GM10266 (cell line): ENCODE measurements around the gene EPHB2.

ENCODE experiments used
- DNase-seq: peaks from one replicate; pipeline ENCODE4 v3.0.0; 2012; ENCODE audit errors: extremely low spot score
- TF ChIP-seq, protein P1 (sequence below): IDR thresholded peaks from 2 replicates; pipeline ENCODE4 v1.5.1; 2012; ENCODE audit warnings: mild to moderate bottlenecking, low read depth; ENCODE audit not compliant: control insufficient read depth, insufficient read depth; ENCODE audit errors: missing control alignments

Gene EPHB2

DNA sequence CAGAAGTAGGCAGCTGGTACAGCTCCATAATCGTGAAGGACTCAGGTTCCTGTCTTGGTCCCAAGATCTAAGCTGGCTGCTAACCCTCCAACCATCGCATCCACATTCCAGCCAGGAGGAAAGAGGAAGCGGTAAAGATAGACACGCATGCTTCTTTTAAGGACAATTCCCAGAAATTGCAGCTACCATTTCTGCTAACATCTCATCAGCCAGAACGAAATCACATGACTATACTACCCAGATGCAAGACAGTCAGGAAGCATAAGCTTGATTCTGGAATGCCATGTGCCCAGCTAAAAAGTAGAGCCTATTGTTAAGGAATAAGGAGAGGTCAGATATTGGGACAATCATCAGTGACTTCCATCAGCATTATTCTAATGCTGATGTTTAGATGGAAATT, 110.4 kb downstream of the EPHB2 start:
- DNase-seq: no peak
- TF ChIP-seq, protein P1, sequence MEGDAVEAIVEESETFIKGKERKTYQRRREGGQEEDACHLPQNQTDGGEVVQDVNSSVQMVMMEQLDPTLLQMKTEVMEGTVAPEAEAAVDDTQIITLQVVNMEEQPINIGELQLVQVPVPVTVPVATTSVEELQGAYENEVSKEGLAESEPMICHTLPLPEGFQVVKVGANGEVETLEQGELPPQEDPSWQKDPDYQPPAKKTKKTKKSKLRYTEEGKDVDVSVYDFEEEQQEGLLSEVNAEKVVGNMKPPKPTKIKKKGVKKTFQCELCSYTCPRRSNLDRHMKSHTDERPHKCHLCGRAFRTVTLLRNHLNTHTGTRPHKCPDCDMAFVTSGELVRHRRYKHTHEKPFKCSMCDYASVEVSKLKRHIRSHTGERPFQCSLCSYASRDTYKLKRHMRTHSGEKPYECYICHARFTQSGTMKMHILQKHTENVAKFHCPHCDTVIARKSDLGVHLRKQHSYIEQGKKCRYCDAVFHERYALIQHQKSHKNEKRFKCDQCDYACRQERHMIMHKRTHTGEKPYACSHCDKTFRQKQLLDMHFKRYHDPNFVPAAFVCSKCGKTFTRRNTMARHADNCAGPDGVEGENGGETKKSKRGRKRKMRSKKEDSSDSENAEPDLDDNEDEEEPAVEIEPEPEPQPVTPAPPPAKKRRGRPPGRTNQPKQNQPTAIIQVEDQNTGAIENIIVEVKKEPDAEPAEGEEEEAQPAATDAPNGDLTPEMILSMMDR: no peak

DNA sequence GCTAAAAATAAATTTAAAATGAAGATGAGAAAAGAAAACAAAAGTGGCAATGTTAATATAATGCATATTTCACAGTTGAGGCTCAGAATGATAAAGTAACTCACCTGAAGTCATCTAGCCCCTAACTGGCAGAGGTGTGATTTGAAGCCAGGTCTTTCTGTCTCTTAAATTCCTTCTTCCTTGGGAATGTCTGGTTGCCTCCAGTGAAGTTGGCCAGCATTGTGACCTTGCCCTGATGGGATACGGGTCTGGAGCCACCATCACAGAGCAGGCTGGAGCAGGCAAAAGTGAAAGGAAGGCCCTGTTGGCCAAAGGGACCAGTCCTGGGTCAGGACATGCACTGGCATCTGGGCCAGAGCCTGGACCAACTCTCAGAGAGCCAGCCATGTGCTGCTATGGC, 111.7 kb downstream of the EPHB2 start:
- DNase-seq: no peak

DNA sequence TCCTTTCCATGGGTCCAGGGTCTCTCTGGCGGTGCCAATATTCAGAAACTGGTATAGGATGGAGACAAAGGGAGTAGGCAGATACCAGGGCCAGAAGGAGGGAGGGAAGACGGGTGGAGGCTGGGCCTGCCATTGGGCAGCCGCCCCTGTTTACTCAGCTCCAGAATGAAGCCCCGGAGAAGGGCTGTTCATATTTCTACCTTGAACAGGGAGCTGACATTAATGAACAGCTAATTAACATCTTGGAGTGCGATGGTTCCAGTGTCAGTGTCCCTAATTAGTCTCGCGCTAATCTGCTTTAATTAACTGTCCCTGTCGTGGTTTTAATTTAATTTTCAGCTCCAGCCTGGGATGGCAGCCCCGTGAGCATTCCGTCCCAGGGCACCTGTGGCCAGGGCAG, 113.8 kb downstream of the EPHB2 start:
- DNase-seq: no peak
- TF ChIP-seq, protein P1: no peak

More for the DNA sequence above, 111.7 kb downstream of the EPHB2 start:
- TF ChIP-seq, protein P1: no peak

DNA sequence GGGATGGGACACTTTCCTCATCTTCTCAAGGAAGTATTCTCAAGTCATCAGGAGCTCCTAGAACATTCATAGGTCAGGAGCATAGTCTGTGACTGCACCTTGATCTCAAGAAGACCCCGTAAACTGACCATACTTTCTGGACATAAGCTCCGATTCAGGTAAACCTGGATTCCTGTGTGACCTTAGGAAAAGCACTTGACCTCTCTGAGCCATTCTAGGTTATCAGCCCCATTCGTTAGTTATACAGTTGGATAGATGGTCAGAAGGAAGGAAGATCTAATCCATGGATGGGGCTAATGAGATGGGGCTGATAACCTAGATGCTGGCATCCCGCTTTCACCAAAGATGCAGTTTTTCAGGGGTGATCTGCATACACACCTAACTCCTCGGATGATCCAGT, 114.3 kb downstream of the EPHB2 start:
- no peak for DNase-seq
- TF ChIP-seq, protein P1: no peak

DNA sequence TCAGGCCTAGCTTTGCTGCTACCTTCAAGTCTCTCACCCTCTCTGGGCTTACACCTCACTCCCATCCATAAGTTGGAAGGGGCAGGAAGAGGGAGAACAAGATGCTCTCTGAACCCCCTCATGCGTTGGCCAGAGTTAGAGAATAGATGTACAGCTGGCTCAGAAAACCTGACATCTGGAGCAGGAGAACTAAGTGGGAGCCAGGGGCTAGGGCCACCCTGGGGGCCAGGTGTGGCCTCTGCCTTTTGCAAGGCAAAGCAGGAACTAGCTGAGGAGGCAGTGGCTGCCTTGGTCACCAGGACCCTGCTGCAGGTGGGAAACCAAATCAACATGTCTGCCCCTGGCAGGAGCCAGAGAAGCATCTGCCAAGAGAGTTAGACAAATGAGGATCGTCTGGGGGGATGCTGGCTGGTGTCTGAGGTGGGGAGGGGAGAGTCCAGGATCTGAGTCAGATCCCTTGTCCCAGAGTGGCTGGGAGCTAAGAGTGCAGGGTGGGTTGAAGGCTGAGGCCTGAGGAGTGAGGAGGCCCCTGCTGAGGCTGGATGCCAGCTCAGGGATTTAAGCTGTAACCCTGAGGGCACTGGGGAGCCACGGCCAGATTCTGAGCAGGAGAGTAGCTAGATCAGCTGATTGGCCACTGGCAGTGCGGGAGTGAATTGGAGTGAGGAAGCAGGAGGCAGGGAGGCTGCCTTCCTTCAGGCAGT, 115.0 kb downstream of the EPHB2 start:
- no peak for DNase-seq
- TF ChIP-seq, protein P1: no peak

DNA sequence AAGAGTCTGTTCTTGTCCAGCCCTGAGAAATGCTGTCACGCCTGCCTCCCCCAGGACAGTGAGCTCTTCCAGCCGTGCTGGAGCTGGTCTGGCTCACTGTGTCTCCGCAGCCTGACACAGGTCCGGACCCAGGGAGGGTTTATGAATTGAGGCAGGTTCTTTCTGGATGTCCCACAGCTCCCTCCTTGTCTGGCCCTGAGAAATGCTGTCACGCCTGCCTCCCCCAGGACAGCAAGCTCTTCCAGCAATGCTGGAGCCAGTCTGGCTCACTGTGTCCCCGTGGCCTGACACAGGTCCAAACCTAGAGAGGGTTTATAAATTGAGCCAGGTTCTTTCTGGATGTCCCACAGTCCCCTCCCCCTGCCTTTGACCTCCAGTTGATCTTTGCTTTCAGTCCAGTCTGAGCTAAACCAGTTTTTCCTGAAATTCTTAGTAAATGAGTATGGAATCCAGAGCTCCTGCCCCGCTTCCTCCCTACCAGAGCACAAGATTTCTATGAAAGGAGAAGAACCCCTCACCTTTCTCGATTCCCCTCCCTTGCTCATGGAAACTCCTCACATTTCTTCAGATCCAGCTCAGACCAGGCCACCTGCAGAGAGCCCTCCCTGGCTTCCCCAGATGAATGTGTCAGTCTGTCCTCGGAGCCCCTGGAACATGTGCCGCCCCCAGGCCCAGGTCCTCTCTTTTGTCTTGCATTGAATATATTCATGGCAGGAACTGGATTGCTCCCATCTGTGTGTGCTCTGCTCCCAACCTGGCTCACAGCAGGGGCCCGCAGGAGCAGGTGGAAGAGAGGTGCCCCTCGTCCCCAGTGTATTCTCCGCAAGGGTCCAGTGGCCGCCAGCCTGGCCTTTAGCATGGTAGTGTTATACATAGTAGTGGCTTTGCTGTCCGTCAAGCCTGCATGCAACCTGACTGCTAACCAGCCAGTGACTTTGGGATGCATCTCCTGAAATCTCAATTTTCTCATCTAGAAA, 116.3 kb downstream of the EPHB2 start:
- DNase-seq: no peak

More for the DNA sequence above, 116.3 kb downstream of the EPHB2 start:
- TF ChIP-seq, protein P1: no peak
